ENCODE results near the gene TMEM184A.

TMEM184A gene

DNA sequence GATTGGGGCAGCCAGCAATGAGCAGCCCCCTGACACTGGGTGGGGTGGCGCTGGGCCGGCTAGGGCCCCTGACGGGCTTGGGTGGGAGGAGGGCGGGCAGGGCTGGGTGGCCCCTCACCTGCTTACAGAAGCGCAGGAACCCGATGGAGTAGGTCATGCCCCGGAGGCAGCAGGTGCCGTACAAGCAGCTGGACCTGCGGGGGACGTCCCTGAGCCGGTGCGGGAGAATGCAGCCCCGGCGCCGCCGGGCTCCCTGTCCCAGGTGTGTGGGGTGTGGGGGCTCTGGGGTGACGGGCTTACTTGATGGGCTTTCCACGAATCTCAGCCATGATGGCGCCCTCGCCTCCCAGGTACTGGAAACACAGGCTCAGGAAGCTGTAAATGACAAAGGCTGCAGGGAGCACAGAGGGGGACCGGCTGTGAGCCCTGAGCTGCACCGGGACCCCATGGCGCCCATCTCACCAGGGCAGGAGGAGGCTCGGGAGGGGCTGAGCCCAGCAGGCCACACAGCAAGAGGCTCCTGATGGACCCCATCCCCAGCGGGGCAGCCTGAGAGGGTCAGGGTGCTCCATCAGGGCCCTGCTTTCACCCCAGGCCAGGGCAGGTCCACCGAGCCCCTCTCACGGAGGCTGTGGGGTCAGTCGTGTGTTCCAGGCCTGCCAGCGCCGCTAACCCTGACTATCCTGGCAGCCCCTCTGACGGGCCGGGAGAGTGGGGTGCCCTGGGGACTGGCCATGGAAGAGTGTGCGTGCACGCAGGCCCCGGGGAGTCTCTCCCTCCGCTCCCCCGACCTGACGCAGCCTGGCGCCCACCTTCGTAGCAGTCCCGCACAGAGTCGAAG lies 5.8 kb downstream of the TMEM184A start:
- peak; percentile 73 for DNase-seq (ENCODE audit: low spot score)
- TF ChIP-seq, protein P1, sequence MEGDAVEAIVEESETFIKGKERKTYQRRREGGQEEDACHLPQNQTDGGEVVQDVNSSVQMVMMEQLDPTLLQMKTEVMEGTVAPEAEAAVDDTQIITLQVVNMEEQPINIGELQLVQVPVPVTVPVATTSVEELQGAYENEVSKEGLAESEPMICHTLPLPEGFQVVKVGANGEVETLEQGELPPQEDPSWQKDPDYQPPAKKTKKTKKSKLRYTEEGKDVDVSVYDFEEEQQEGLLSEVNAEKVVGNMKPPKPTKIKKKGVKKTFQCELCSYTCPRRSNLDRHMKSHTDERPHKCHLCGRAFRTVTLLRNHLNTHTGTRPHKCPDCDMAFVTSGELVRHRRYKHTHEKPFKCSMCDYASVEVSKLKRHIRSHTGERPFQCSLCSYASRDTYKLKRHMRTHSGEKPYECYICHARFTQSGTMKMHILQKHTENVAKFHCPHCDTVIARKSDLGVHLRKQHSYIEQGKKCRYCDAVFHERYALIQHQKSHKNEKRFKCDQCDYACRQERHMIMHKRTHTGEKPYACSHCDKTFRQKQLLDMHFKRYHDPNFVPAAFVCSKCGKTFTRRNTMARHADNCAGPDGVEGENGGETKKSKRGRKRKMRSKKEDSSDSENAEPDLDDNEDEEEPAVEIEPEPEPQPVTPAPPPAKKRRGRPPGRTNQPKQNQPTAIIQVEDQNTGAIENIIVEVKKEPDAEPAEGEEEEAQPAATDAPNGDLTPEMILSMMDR (IDR thresholded peaks at IDR 0.05) = no peak
- H3K27ac ChIP-seq = no peak overlapping the region

DNA sequence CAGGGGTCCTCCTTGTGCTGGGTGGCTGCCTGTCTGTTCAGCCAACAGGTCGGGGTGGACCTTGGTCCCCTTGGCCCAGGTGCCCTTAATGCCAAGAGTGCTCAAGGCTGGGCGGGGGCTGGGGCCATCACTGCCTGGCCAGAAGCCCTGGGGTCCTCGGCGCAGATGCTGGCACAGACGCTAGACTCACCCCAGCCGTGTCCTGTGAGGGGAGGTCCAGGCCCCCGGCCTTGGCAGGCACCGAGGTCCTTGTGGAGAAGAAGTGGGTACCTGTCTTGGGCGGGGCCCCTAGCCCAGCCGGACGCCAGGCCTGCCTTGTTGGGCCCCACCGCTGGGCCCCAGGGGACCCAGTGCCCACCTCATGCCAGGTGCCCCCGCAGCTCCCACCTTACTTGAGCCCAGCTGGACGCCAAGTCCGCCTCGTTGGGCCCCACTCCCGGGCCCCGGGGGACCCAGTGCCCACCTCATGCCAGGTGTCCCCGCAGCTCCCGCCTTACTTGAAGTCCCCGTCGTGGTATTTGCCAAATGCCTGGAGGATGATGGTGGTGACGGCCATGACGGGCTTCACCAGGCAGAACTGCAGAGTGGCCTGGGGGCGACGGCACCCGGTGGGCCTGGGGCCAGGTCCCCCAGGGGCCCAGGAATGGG lies 6.5 kb downstream of the TMEM184A start:
- H3K4me3 ChIP-seq = no peak overlapping the region
- H3K27ac ChIP-seq = no peak overlapping the region
- peak; percentile 70 for DNase-seq (ENCODE audit: low spot score)
- TF ChIP-seq, protein P1 (IDR thresholded peaks at IDR 0.05) = no peak

More for the DNA sequence above, 5.8 kb downstream of the TMEM184A start:
- H3K4me3 ChIP-seq = no peak overlapping the region

DNA sequence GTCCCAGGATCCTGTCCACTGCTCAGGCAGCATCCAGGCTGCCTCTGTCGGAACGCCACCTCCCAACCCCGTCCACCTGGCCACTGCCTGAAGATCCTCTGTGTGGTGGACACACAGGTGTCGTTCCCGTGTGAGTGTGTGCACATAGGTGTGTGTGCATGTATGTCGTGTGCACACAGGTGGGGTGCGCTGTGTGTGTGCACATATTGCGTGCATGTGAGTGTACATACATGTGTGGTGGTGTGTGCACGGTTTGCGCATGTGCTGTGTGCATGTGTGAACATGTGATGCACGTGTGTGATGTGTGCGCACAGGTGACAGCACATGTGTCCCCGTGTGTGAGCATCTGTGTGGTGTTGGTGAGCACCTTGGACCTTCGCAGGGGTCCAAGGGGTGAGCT lies 7.1 kb downstream of the TMEM184A start:
- TF ChIP-seq, protein P1 (IDR thresholded peaks at IDR 0.05) = no peak
- H3K27ac ChIP-seq = no peak overlapping the region
- no peak for DNase-seq (ENCODE audit: low spot score)
- H3K4me3 ChIP-seq = no peak overlapping the region

DNA sequence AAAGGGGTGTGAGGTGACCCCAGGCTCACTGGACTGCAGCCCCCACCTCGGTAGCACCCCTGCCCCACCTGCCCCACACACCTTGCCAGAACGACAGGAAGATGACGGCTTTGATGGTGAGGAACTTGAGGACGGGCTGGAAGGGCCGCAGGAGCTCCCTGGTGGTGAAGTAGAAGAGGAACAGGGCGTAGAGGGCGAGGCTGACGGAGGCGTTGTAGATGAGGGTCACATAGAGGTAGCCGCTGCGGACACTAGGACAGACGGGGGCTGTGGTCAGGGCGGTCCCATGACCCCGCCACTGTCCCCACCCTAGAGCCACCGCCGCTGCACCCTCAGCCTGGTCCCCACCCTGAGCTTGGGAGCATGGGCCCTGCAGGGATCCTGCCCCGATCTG lies 7.6 kb downstream of the TMEM184A start:
- H3K27ac ChIP-seq = no peak overlapping the region
- no peak overlapping the region for H3K4me3 ChIP-seq
- TF ChIP-seq, protein P1 (IDR thresholded peaks at IDR 0.05) = no peak
- peak; percentile 64 for DNase-seq (ENCODE audit: low spot score)

DNA sequence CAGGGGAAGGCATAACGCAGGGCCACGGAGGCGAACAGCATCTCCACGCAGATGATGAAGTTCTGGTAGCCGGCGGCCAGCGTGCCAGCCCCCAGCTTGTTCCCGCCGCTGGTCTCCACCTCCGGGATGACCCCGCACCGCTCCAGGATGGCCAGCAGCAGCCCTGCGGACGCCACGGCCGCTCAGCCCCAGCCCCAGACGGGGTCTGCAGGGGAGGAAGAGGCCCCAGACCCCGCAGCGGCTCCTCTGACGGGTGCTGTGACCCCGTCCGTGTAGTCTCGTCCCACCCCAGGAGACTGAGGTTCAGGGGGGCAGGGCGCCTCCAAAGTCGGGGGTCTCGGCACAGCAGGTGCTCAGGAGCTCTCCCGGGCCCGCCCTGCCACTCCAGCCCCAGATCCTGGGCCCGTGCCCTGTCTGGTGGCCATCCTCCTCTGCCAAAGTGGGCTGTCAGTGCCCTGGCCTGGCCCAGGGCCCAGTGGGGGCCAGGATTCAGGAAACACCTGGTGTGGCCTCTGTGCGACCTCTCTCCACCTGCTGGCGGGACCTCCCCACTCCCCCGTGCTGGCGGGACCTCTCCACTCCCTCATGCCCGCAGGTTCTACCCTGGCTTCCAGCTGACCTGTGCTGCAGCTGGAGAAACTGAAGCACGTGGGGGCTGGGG lies 8.1 kb downstream of the TMEM184A start:
- Histone ChIP-seq H3K27ac (no peak overlapping the region), H3K4me3 (no peak overlapping the region)
- TF ChIP-seq, protein P1 (IDR thresholded peaks at IDR 0.05) = no peak
- no peak for DNase-seq (ENCODE audit: low spot score)

DNA sequence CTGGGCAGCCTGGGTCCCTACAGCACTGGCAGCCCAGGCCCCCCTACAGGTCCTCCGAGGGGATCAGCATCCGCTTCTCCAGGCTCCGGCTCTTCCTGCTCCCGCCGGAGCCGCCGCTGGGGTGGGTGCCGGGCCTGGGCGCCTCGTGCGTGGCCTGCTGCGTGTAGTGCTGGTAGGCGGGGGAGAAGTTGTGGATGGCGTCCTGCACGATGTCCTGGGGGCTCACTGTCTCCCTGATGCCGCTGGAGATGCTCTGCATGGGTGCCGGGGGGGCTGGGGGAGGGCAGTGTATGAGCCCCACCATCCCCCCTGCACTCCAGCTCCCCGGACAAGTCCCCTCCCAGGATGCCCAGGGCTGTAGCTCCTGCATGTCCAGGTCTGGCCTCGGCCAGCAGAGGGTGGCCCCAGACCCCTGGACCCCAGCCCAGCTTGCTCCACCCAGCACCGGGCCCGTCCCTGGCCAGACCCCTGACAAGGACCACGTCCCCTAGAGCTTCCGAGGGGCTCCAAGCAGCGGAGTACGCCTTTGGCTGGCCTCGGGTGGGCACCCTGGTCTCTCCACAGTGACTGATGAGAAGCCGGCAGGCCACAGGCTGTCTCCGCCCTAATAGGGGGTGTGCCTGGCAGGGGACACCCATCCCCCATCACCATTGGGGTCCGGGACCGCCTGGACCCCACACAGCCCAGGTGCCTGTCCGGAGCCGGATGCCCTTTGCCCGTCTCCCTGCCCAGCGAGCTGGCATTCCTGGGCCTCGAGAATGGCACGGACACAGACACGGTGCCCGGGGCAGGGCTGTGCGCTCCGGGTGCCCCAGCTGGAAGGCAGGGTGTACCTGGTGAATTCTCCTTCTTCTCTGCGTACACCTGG lies 8.9 kb downstream of the TMEM184A start:
- no peak overlapping the region for H3K4me3 ChIP-seq
- no peak for DNase-seq (ENCODE audit: low spot score)

More for the DNA sequence above, 8.9 kb downstream of the TMEM184A start:
- H3K27ac ChIP-seq = no peak overlapping the region
- TF ChIP-seq, protein P1 (IDR thresholded peaks at IDR 0.05) = no peak
